Measurements from ENCODE around the gene FDX2.

The FDX2 gene

GRCh38 chr19:10332965-10333757 is 17.3 kb upstream of the FDX2 start, which contains the start of gene RAVER1:
Gene RAVER1, minus strand, starts transcription at chr19:10333529. Its CDS starts 22 bp downstream, at chr19:10333507.
- peak; percentile 97 to 98 for DNase-seq

- no peak for DNase-seq
Observed at GRCh38 chr19:10332158-10332964, 16.5 kb upstream of the FDX2 start.

- no peak for DNase-seq
Observed at GRCh38 chr19:10329555-10329954, 13.7 kb upstream of the FDX2 start.

- no peak for DNase-seq
Observed at GRCh38 chr19:10328558-10329429, 13.0 kb upstream of the FDX2 start.

GRCh38 chr19:10327793-10328192 is 12.0 kb upstream of the FDX2 start:
- no peak for DNase-seq

GRCh38 chr19:10325732-10326131 is 9.9 kb upstream of the FDX2 start:
- DNase-seq: no peak

- peak in 1 of 2 experiments; percentile 21 for DNase-seq
Observed at GRCh38 chr19:10321874-10322835, 6.3 kb upstream of the FDX2 start.

- DNase-seq: no peak
Observed at GRCh38 chr19:10321417-10321797, 5.6 kb upstream of the FDX2 start.

GRCh38 chr19:10320602-10321416 is 5.0 kb upstream of the FDX2 start:
- DNase-seq: peak in 1 of 2 experiments; percentile 13

GRCh38 chr19:10318807-10319682 is 3.2 kb upstream of the FDX2 start:
- DNase-seq: peak in 1 of 2 experiments; percentile 13

GRCh38 chr19:10317857-10318462 is 2.1 kb upstream of the FDX2 start:
- no peak for DNase-seq

- DNase-seq: no peak
Observed at GRCh38 chr19:10317045-10317856, 1.4 kb upstream of the FDX2 start.

GRCh38 chr19:10316229-10317044 is 622 bp upstream of the FDX2 start:
- no peak for DNase-seq

GRCh38 chr19:10309423-10309822 is 6.4 kb downstream of the FDX2 start, which contains the start of gene ZGLP1:
Gene ZGLP1, minus strand, starts transcription at chr19:10309815.
- no peak for DNase-seq

- no peak for DNase-seq
Observed at GRCh38 chr19:10306327-10306726, 9.5 kb downstream of the FDX2 start.

GRCh38 chr19:10305139-10305806 is 10.5 kb downstream of the FDX2 start:
- peak in 1 of 2 experiments; percentile 18 for DNase-seq

All from activated T-cell treated with anti-CD3 and anti-CD28 coated beads, Interleukin-2, amount 50 U/mL, for 48 hours (primary cell).